ENCODE measurements around the gene TAF4. TPM values are rescaled to one million over a fixed set of nuclear protein-coding genes. Genes with fewer than 3 reads are reported as not detected.

TAF4 gene
- total RNA-seq, 6 experiments from 2014 or later: 9.0 to 13.0 (median 11.3) TPM

GRCh38 chr20:62019881-62020492 is 45.7 kb downstream of the TAF4 start:
- 35% methylated on average over 9 of the region's 19 CpGs for WGBS (ENCODE audit: insufficient coverage, low coverage, low lambda C conversion rate, missing lambda C conversion rate)
- Histone ChIP-seq H3K9me3 (no peaks in the 10 kb centered on the region), H3K4me1 (peaks cover 0 to 66% (median 19%) of the 10 kb centered on the region in 4 donors), H3K27ac (no peak overlapping the region), H3K36me3 (no peaks in the 10 kb centered on the region), H3K27me3 (no peaks in the 10 kb centered on the region), H3K4me3 (no peak overlapping the region)
- ATAC-seq (peak; percentile 12 to 61 (median 46)), DNase-seq (peak in 2 of 3 donors; percentile 62 to 80)
- intact Hi-C loops (cut with DNase I): loop anchor here (10.0 kb wide), 1 partner anchor 115 kb away; no protein-coding TSS in a partner anchor
- TF ChIP-seq POLR2A (IDR thresholded peaks at IDR 0.05): no peak
- TF ChIP-seq CTCF (IDR thresholded peaks at IDR 0.05): no peak

GRCh38 chr20:62019144-62019805 is 46.4 kb downstream of the TAF4 start:
- WGBS (ENCODE audit: insufficient coverage, low coverage, low lambda C conversion rate, missing lambda C conversion rate): 81% methylated on average over 10 of the region's 19 CpGs
- Histone ChIP-seq H3K9me3 (no peaks in the 10 kb centered on the region), H3K27ac (no peak overlapping the region), H3K27me3 (no peaks in the 10 kb centered on the region), H3K36me3 (no peaks in the 10 kb centered on the region), H3K4me1 (peaks cover 0 to 63% (median 19%) of the 10 kb centered on the region in 4 donors), H3K4me3 (no peak overlapping the region)
- intact Hi-C loops (cut with DNase I): loop anchor here (10.0 kb wide), 1 partner anchor 116 kb away; no protein-coding TSS in a partner anchor
- TF ChIP-seq POLR2A (IDR thresholded peaks at IDR 0.05) (no peak), CTCF (IDR thresholded peaks at IDR 0.05) (no peak)
- peak in 1 of 3 donors; percentile 54 for DNase-seq
- peak in 1 of 4 donors; percentile 38 for ATAC-seq

- ATAC-seq (no peak), DNase-seq (peak in 1 of 3 donors; percentile 31)
- Histone ChIP-seq H3K36me3 (no peaks in the 10 kb centered on the region), H3K27me3 (no peaks in the 10 kb centered on the region), H3K4me1 (peaks cover 0 to 56% (median 16%) of the 10 kb centered on the region in 4 donors), H3K27ac (no peak overlapping the region), H3K4me3 (no peak overlapping the region), H3K9me3 (no peaks in the 10 kb centered on the region)
- no peak for TF ChIP-seq POLR2A (IDR thresholded peaks at IDR 0.05)
- TF ChIP-seq CTCF (IDR thresholded peaks at IDR 0.05): no peak
- intact Hi-C loops (cut with DNase I): loop anchor here (10.0 kb wide), 1 partner anchor 116 kb away; no protein-coding TSS in a partner anchor
- 77% methylated on average over 4 of the region's 23 CpGs for WGBS (ENCODE audit: insufficient coverage, low coverage, low lambda C conversion rate, missing lambda C conversion rate)
These were observed 47.1 kb downstream of the TAF4 start for GRCh38 chr20:62018437-62019143.

GRCh38 chr20:62015540-62016288 is 50.0 kb downstream of the TAF4 start:
- Histone ChIP-seq H3K27me3 (no peaks in the 10 kb centered on the region), H3K36me3 (peaks cover 0 to 15% (median 5%) of the 10 kb centered on the region in 4 donors), H3K4me1 (peaks cover 0 to 30% (median 4%) of the 10 kb centered on the region in 4 donors), H3K27ac (no peak overlapping the region), H3K4me3 (no peak overlapping the region), H3K9me3 (no peaks in the 10 kb centered on the region)
- no peak for TF ChIP-seq CTCF (IDR thresholded peaks at IDR 0.05)
- no peak for TF ChIP-seq POLR2A (IDR thresholded peaks at IDR 0.05)
- ATAC-seq (no peak), DNase-seq (peak in 1 of 3 donors; percentile 35)
- 85% methylated on average over 14 of the region's 24 CpGs for WGBS (ENCODE audit: insufficient coverage, low coverage, low lambda C conversion rate, missing lambda C conversion rate)
- intact Hi-C loops (cut with DNase I): loop anchor here (10.0 kb wide), 1 partner anchor 119 kb away; no protein-coding TSS in a partner anchor
